Ascending aorta (tissue), 2 donors: ENCODE measurements around the gene PCNX1. TPM values are rescaled to one million over a fixed set of nuclear protein-coding genes. Genes with fewer than 3 reads are reported as not detected.

Source experiments
- DNase-seq, 2 donors: peaks; one replicate each; pipeline ENCODE4 v3.0.0-alpha.2; 2019; ENCODE audit warnings: low spot score in 2 of 2
- H3K27ac ChIP-seq, 2 donors: fragments of 200-600 bp; sonication (generic); one replicate each; pipeline ENCODE4 v1.5.1; 2016 to 2017; ENCODE audit warnings: mild to moderate bottlenecking in 1 of 2
- H3K27me3 ChIP-seq: fragments of 200-600 bp; sonication (generic); one replicate; pipeline ENCODE4 v1.5.1; 2017
- H3K36me3 ChIP-seq, 2 donors: fragments of 200-600 bp; sonication (generic); one replicate each; pipeline ENCODE4 v1.5.1; 2016
- H3K4me1 ChIP-seq, 2 donors: fragments of 200-600 bp; sonication (generic); one replicate each; pipeline ENCODE4 v1.5.1; 2016 to 2017; ENCODE audit warnings: mild to moderate bottlenecking in 1 of 2
- H3K4me3 ChIP-seq, 2 donors: fragments of 200-600 bp; sonication (generic); one replicate each; pipeline ENCODE4 v1.5.1; 2016 to 2017; ENCODE audit warnings: mild to moderate bottlenecking in 1 of 2
- H3K9me3 ChIP-seq, 2 donors: fragments of 200-600 bp; sonication (generic); one replicate each; pipeline ENCODE4 v1.5.1; 2016
- intact Hi-C: fragments of 100-400 bp; cut with DNase I; formaldehyde crosslinking; loops from one replicate; pipeline ENCODE4 v1.15.1; 2023
- total RNA-seq: library from RNA; depleted of rRNA; stranded (reverse); fragments of >200 nt; gene quantifications from one replicate; pipeline ENCODE4 v1.1.0, GENCODE V29; 2016
- TF ChIP-seq, protein P1 (sequence below), 3 experiments: fragments of 200-600 bp in 2 of 3; fragments of 450-650 bp in 1 of 3; sonication (generic) in 2 of 3; IDR thresholded peaks; one replicate each; pipeline ENCODE4 v1.5.1; 2016 to 2019; ENCODE audit warnings: antibody characterized with exemption in 3 of 3, mild to moderate bottlenecking in 1 of 3, moderate library complexity in 1 of 3

Gene PCNX1
- total RNA-seq, 1 donor from 2014 or later, result 73.1 TPM

DNA sequence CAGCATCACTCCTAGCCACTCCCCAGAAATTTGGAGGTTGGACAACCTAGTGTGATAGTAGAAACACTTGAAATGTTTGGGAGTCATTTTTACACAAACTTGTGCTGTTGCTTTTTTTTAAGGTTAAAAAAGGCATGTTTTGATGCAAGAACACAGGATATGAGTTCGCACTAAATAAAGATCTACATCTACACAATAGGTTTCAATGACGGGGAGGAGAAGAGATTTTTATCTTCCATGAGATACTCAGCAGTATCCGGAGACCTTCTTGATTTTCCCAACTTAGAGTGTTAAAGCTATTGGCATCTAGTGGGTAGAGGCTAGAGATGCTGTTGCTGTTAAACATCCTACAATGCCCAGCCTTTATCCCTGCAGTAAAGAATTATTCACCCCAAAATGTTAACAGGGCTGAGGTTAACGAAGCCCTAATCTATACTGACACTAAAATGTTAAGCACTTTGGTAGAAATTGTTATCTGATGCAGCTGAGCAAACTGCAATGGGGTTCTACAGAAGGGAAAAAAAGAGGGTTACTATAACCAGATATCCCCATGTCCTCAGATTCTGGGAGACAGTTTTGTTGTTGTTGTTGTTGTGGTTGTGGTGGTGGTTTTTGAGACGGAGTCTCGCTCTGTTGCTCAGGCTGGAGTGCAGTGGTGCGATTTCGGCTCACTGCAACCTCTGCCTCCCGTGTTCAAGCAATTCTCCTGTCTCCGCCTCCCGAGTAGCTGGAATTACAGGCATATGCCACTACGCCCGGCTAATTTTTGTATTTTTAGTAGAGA lies 14.0 kb upstream of the PCNX1 start:
- intact Hi-C loops, result no loop called here
- DNase-seq, result no peak
- Histone ChIP-seq H3K36me3 (no peaks in the 10 kb centered on the region), H3K4me1 (peaks cover 0 to 8% of the 10 kb centered on the region in 2 donors), H3K4me3 (no peak overlapping the region), H3K27me3 (no peaks in the 10 kb centered on the region), H3K9me3 (no peaks in the 10 kb centered on the region), H3K27ac (no peak overlapping the region)
- TF ChIP-seq, protein P1, sequence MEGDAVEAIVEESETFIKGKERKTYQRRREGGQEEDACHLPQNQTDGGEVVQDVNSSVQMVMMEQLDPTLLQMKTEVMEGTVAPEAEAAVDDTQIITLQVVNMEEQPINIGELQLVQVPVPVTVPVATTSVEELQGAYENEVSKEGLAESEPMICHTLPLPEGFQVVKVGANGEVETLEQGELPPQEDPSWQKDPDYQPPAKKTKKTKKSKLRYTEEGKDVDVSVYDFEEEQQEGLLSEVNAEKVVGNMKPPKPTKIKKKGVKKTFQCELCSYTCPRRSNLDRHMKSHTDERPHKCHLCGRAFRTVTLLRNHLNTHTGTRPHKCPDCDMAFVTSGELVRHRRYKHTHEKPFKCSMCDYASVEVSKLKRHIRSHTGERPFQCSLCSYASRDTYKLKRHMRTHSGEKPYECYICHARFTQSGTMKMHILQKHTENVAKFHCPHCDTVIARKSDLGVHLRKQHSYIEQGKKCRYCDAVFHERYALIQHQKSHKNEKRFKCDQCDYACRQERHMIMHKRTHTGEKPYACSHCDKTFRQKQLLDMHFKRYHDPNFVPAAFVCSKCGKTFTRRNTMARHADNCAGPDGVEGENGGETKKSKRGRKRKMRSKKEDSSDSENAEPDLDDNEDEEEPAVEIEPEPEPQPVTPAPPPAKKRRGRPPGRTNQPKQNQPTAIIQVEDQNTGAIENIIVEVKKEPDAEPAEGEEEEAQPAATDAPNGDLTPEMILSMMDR (IDR thresholded peaks at IDR 0.05), result no peak

DNA sequence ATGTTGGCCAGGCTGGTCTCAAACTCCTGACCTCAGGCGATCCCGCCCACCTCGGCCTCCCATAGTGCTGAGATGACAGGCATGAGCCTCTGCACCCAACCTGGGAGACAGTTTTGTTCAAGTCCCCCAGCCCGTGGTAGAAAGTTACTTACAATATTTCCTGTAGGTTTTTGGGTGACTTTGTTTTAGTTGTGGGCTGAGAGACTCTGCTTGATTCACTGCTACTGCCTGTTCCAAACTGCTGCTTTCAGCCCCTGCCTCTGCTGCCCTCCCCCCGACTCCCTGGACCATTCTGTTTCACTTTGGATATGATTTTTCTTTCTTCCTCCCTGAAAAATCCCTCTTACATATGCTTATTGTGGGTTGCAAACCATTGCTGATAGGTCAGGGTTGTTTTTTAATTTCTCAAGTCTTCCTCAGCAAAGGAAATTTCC lies 13.4 kb upstream of the PCNX1 start:
- Histone ChIP-seq H3K4me3 (no peak overlapping the region), H3K4me1 (peaks cover under 1 to 10% of the 10 kb centered on the region in 2 donors), H3K27ac (no peak overlapping the region), H3K27me3 (no peaks in the 10 kb centered on the region), H3K9me3 (no peaks in the 10 kb centered on the region), H3K36me3 (no peaks in the 10 kb centered on the region)
- TF ChIP-seq, protein P1 (IDR thresholded peaks at IDR 0.05), result no peak
- no peak for DNase-seq
- intact Hi-C loops, result no loop called here

GRCh38 chr14:70894868-70895267 lies 12.4 kb upstream of the PCNX1 start:
- Histone ChIP-seq H3K4me3 (no peak overlapping the region), H3K9me3 (no peaks in the 10 kb centered on the region), H3K36me3 (no peaks in the 10 kb centered on the region), H3K27ac (no peak overlapping the region), H3K27me3 (no peaks in the 10 kb centered on the region), H3K4me1 (peaks cover 4 to 7% of the 10 kb centered on the region in 2 donors)
- DNase-seq, result no peak
- TF ChIP-seq, protein P1 (IDR thresholded peaks at IDR 0.05), result no peak
- intact Hi-C loops, result no loop called here

- no peak overlapping the region for H3K4me3 ChIP-seq
- H3K36me3 ChIP-seq, result no peaks in the 10 kb centered on the region
- H3K9me3 ChIP-seq, result no peaks in the 10 kb centered on the region
- H3K4me1 ChIP-seq, result peaks cover 4 to 14% of the 10 kb centered on the region in 2 donors
- peak overlapping the region in 1 of 2 donors; percentile 62 for H3K27ac ChIP-seq
- TF ChIP-seq, protein P1 (IDR thresholded peaks at IDR 0.05), result no peak
- DNase-seq, result no peak
- intact Hi-C loops, result loop anchor here (2.0 kb wide), 1 partner anchor 80 kb away; no protein-coding TSS in a partner anchor
- H3K27me3 ChIP-seq, result no peaks in the 10 kb centered on the region
Observed at GRCh38 chr14:70896317-70896716, 10.9 kb upstream of the PCNX1 start.

DNA sequence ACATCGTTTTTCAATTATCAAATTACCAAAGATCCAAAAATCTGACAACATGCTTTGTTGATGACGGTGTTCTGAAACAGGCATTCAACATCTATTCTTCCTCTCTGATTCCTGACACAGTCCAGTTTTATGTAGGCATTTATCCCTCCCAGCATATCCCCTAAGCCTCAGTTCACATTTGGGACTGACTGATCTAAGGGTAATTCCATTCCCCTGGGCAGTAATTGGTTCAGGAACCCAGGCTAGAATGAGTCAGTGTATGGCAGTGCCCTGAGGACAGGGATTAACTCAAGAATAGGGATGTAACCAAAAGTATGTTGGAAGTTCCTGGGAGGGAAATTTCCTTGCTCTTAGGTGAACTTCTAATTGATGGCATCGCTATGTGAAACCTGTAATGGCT lies 10.3 kb upstream of the PCNX1 start:
- Histone ChIP-seq H3K36me3 (no peaks in the 10 kb centered on the region), H3K27ac (peak overlapping the region; percentile 6 to 62), H3K4me1 (peaks cover 7 to 18% of the 10 kb centered on the region in 2 donors), H3K4me3 (peak overlapping the region in 1 of 2 donors; percentile 3), H3K9me3 (no peaks in the 10 kb centered on the region), H3K27me3 (no peaks in the 10 kb centered on the region)
- no peak for DNase-seq
- intact Hi-C loops, result loop anchor here (2.0 kb wide), 1 partner anchor 80 kb away; no protein-coding TSS in a partner anchor
- TF ChIP-seq, protein P1 (IDR thresholded peaks at IDR 0.05), result no peak
